Endothelial cell of umbilical vein (primary cell): Measurements from ENCODE around the gene PSMD14. TPM values are rescaled to one million over a fixed set of nuclear protein-coding genes. Genes with fewer than 3 reads are reported as not detected.

Experiments used
- BruUV-seq: library from RNA; stranded (reverse); fragments of 400-500 nt; replicated peaks from 2 replicates; lab custom pipeline; 2021; lab: Mats Ljungman, UMichigan
- CTCF ChIA-PET: fragments of 300-600, 350-600 bp; sonication (Branson Sonifier 250); formaldehyde crosslinking; loops from one replicate; lab custom pipeline; 2021; ENCODE audit warnings: antibody characterized with exemption, inconsistent platforms; lab: Charles Lee
- POLR2A ChIA-PET: fragments of 300-600, 350-600 bp; sonication (Branson Sonifier 250); formaldehyde crosslinking; loops from one replicate; lab custom pipeline; 2021; ENCODE audit warnings: antibody characterized with exemption, inconsistent platforms; lab: Charles Lee
- DNase-seq: peaks from one replicate; pipeline ENCODE4 v3.0.0-alpha.2; 2011; ENCODE audit warnings: low read depth, low spot score
- FAIRE-seq: peaks from 2 replicates; lab custom pipeline; 2011; peaks lifted over from hg19 to GRCh38; lab: Jason Lieb, UNC
- H2AFZ ChIP-seq: 2 replicates; pipeline ENCODE4 v1.6.0; 2012; ENCODE audit warnings: low read depth, low read length, control low read depth, inconsistent platforms
- H3K27ac ChIP-seq: 2 replicates; pipeline ENCODE4 v1.5.1; 2011; ENCODE audit warnings: low read depth, mild to moderate bottlenecking, control low read depth, low read length, moderate library complexity; ENCODE audit not compliant: insufficient read depth
- H3K27me3 ChIP-seq, 2 experiments: 2 replicates each; pipeline versions ENCODE4 v1.6.0 to v1.6.1; 2011; ENCODE audit warnings: low read length in 2 of 2, mixed read lengths in 1 of 2; ENCODE audit not compliant: control insufficient read depth in 2 of 2, insufficient read depth in 2 of 2
- H3K36me3 ChIP-seq, 2 experiments: 2 replicates in 1 of 2; 3 replicates in 1 of 2; pipeline ENCODE4 v1.5.1; 2011; ENCODE audit warnings: low read length in 2 of 2, mild to moderate bottlenecking in 1 of 2, moderate library complexity in 1 of 2; ENCODE audit not compliant: control insufficient read depth in 2 of 2, insufficient read depth in 2 of 2; ENCODE audit errors: extremely low read depth in 1 of 2
- H3K4me1 ChIP-seq: 3 replicates; pipeline ENCODE4 v1.5.1; 2011; ENCODE audit warnings: mild to moderate bottlenecking, low read length; ENCODE audit not compliant: control insufficient read depth, insufficient read depth; ENCODE audit errors: extremely low read depth
- H3K4me2 ChIP-seq: 2 replicates; pipeline ENCODE4 v1.6.1; 2011; ENCODE audit warnings: low read length, control low read depth, mixed read lengths; ENCODE audit not compliant: insufficient read depth
- H3K4me3 ChIP-seq, 3 experiments: fragments of 200-600 bp in 1 of 3; sonication (generic), shearing (Covaris generic) in 1 of 3; replicated peaks in 1 of 3; 2 replicates each; pipeline ENCODE4 v1.5.1; 2011 to 2016; ENCODE audit warnings: control low read depth in 3 of 3, low read length in 3 of 3, mild to moderate bottlenecking in 2 of 3, inconsistent platforms in 1 of 3, low read depth in 1 of 3, moderate library complexity in 1 of 3; ENCODE audit not compliant: insufficient read depth in 1 of 3
- H3K79me2 ChIP-seq: 2 replicates; pipeline ENCODE4 v1.6.0; 2012; ENCODE audit warnings: low read length, inconsistent platforms; ENCODE audit not compliant: control insufficient read depth, insufficient read depth
- H3K9ac ChIP-seq: replicated peaks from 2 replicates; pipeline ENCODE3; 2011; ENCODE audit warnings: low read length, control low read depth; ENCODE audit not compliant: insufficient read depth; ENCODE audit errors: extremely low read depth
- H3K9me1 ChIP-seq: replicated peaks from 3 replicates; pipeline ENCODE4 v1.6.0; 2011; ENCODE audit warnings: mild to moderate bottlenecking, low read length; ENCODE audit not compliant: control insufficient read depth, insufficient read depth; ENCODE audit errors: extremely low read depth
- H3K9me3 ChIP-seq: replicated peaks from 2 replicates; pipeline ENCODE4 v1.5.1; 2012; ENCODE audit warnings: low read length, inconsistent platforms; ENCODE audit not compliant: control insufficient read depth, insufficient read depth
- H4K20me1 ChIP-seq: replicated peaks from 2 replicates; pipeline ENCODE3; 2011; ENCODE audit warnings: mild to moderate bottlenecking, low read length; ENCODE audit not compliant: control insufficient read depth, insufficient read depth; ENCODE audit errors: extremely low read depth
- CTCF ChIP-seq, 2 donors: IDR thresholded peaks; 1 replicate in 1 of 2; 2 replicates in 1 of 2; pipeline ENCODE4 v1.5.1; 2011; ENCODE audit warnings: low read length in 2 of 2, mild to moderate bottlenecking in 2 of 2, moderate library complexity in 2 of 2, control low read depth in 1 of 2, inconsistent platforms in 1 of 2, low read depth in 1 of 2; ENCODE audit not compliant: insufficient read depth in 1 of 2; ENCODE audit errors: extremely low read depth in 1 of 2
- EZH2 ChIP-seq: IDR thresholded peaks from 2 replicates; pipeline ENCODE4 v1.6.1; 2012; ENCODE audit warnings: borderline replicate concordance, low read depth, mild to moderate bottlenecking, moderate library complexity, low read length, inconsistent platforms; ENCODE audit not compliant: severe bottlenecking
- FOS ChIP-seq: IDR thresholded peaks from 2 replicates; pipeline ENCODE4 v1.6.1; 2011; ENCODE audit warnings: mild to moderate bottlenecking, low read length, moderate library complexity, borderline replicate concordance; ENCODE audit not compliant: insufficient read depth
- GATA2 ChIP-seq: IDR thresholded peaks from 2 replicates; pipeline ENCODE4 v1.7.0; 2011; ENCODE audit warnings: low read depth, mild to moderate bottlenecking, moderate library complexity, mixed read lengths, low read length; ENCODE audit not compliant: insufficient read length, insufficient read depth
- JUN ChIP-seq: IDR thresholded peaks from 2 replicates; pipeline ENCODE4 v1.6.1; 2011; ENCODE audit warnings: borderline replicate concordance, low read depth; ENCODE audit not compliant: insufficient read length, insufficient read depth
- MAX ChIP-seq: IDR thresholded peaks from 2 replicates; pipeline ENCODE4 v1.6.1; 2011; ENCODE audit not compliant: insufficient read depth, insufficient read length
- MYC ChIP-seq: IDR thresholded peaks from one replicate; pipeline ENCODE4 v1.6.1; 2011; ENCODE audit warnings: mild to moderate bottlenecking, low read depth, low read length
- POLR2A ChIP-seq: IDR thresholded peaks from 2 replicates; pipeline ENCODE4 v1.6.1; 2012; ENCODE audit warnings: low read depth, mild to moderate bottlenecking, control low read depth, low read length
- POLR2AphosphoS5 ChIP-seq: IDR thresholded peaks from 2 replicates; pipeline ENCODE4 v1.6.1; 2012; ENCODE audit warnings: low read depth, mild to moderate bottlenecking, control low read depth, low read length, moderate library complexity; ENCODE audit not compliant: insufficient read depth
- dilution Hi-C: fragments of 300-500 bp; cut with MboI; formaldehyde crosslinking; loops from one replicate; pipeline ENCODE4 v1.15.0; 2019; ENCODE audit warnings: low sequenced_read_pairs; ENCODE audit not compliant: extremely low pct_ligation_motif_present
- intact Hi-C: fragments of 100-400 bp; cut with micrococcal nuclease; formaldehyde crosslinking; loops from one replicate; pipeline ENCODE4 v1.10.0; 2022
- polyA plus RNA-seq, 4 experiments: library from polyadenylated mRNA; depleted of rRNA in 3 of 4; stranded (reverse) in 3 of 4; unstranded in 1 of 4; fragments of >200 nt; gene quantifications; 2 replicates each; pipeline versions ENCODE4 v1.2.1 to v1.2.3, GENCODE V29; 2011 to 2012; ENCODE audit warnings: missing spikeins in 1 of 4
- total RNA-seq: library from RNA; stranded (reverse); gene quantifications from 2 replicates; pipeline ENCODE4 v1.2.3, GENCODE V29; 2021

The PSMD14 gene
- total and polyA plus RNA-seq, 2 donors (not counting 3 experiments of a cell fraction or from before 2014, with no cell fraction given), result 47.6 to 85.4 TPM

- H3K27ac ChIP-seq, result no peak overlapping the region
- no peaks in the 10 kb centered on the region for H4K20me1 ChIP-seq
- POLR2A ChIA-PET, result no interaction called here
- dilution Hi-C loops (no loop called here), intact Hi-C loops (no loop called here)
- no peaks in the 10 kb centered on the region for H3K9me1 ChIP-seq
- H3K27me3 ChIP-seq, result peaks cover 6 to 14% of the 10 kb centered on the region in 2 experiments
- H2AFZ ChIP-seq, result no peak overlapping the region
- no TSS peak for BruUV-seq
- CTCF ChIA-PET, result interaction anchor here (1.0 kb wide), 1 partner anchor 53 kb away, joined by 7 read pairs; no protein-coding TSS in a partner anchor
- no peak overlapping the region for H3K4me3 ChIP-seq
- H3K9me3 ChIP-seq, result no peaks in the 10 kb centered on the region
- FAIRE-seq (no peak), DNase-seq (no peak)
- TF ChIP-seq MYC (no peak), POLR2A (no peak), GATA2 (no peak), POLR2AphosphoS5 (no peak), JUN (no peak), EZH2 (no peak), MAX (no peak), FOS (no peak), CTCF (IDR thresholded peaks at IDR 0.05; ENCODE audit: extremely low read depth in 1 of 2, insufficient read depth in 1 of 2, low read depth in 1 of 2, low read length in 2 of 2) (no peak)
- H3K79me2 ChIP-seq, result peaks cover 6% of the 10 kb centered on the region
- H3K36me3 ChIP-seq, result no peaks in the 10 kb centered on the region
- H3K4me2 ChIP-seq, result no peak overlapping the region
- H3K4me1 ChIP-seq, result peaks cover 4% of the 10 kb centered on the region
- H3K9ac ChIP-seq, result no peak overlapping the region
Observed at GRCh38 chr2:161303535-161304050, 4.6 kb upstream of the PSMD14 start.
